GM06990 (cell line): ENCODE data around the gene DOCK9.

ENCODE experiments used
- DNase-seq: peaks from one replicate; pipeline ENCODE4 v3.0.0-alpha.2; 2011; ENCODE audit not compliant: insufficient read length; ENCODE audit errors: extremely low read depth
- H3K27me3 ChIP-seq: replicated peaks from 2 replicates; pipeline ENCODE4 v1.6.0; 2011; ENCODE audit warnings: low read length; ENCODE audit not compliant: control insufficient read depth, insufficient read depth
- H3K36me3 ChIP-seq: 2 replicates; pipeline ENCODE4 v1.5.1; 2011; ENCODE audit warnings: low read length; ENCODE audit not compliant: control insufficient read depth, insufficient read depth
- H3K4me3 ChIP-seq: replicated peaks from 2 replicates; pipeline ENCODE4 v1.5.1; 2011; ENCODE audit warnings: low read depth, mild to moderate bottlenecking, control low read depth, low read length
- CTCF ChIP-seq: IDR thresholded peaks from 2 replicates; pipeline ENCODE4 v1.5.1; 2011; ENCODE audit warnings: low read length, control low read depth, mild to moderate bottlenecking, inconsistent platforms; ENCODE audit not compliant: insufficient read depth, poor library complexity, severe bottlenecking

DOCK9 gene

GRCh38 chr13:98921786-98922185 lies 56.1 kb downstream of the DOCK9 start:
- DNase-seq = no peak
- no peak for TF ChIP-seq CTCF
- Histone ChIP-seq H3K27me3 (no peaks in the 10 kb centered on the region), H3K36me3 (no peaks in the 10 kb centered on the region), H3K4me3 (no peak overlapping the region)

- Histone ChIP-seq H3K4me3 (no peak overlapping the region), H3K27me3 (no peaks in the 10 kb centered on the region), H3K36me3 (no peaks in the 10 kb centered on the region)
- TF ChIP-seq CTCF = no peak
- DNase-seq = no peak
Measured at GRCh38 chr13:98921015-98921580, 56.8 kb downstream of the DOCK9 start.

- no peaks in the 10 kb centered on the region for H3K27me3 ChIP-seq
- TF ChIP-seq CTCF = no peak
- no peaks in the 10 kb centered on the region for H3K36me3 ChIP-seq
- peak; percentile 41 for DNase-seq
- H3K4me3 ChIP-seq = no peak overlapping the region
Measured at GRCh38 chr13:98919566-98919965, 58.3 kb downstream of the DOCK9 start.

GRCh38 chr13:98918771-98919170 lies 59.1 kb downstream of the DOCK9 start:
- H3K4me3 ChIP-seq = no peak overlapping the region
- DNase-seq = no peak
- no peak for TF ChIP-seq CTCF
- no peaks in the 10 kb centered on the region for H3K36me3 ChIP-seq
- no peaks in the 10 kb centered on the region for H3K27me3 ChIP-seq

DNA sequence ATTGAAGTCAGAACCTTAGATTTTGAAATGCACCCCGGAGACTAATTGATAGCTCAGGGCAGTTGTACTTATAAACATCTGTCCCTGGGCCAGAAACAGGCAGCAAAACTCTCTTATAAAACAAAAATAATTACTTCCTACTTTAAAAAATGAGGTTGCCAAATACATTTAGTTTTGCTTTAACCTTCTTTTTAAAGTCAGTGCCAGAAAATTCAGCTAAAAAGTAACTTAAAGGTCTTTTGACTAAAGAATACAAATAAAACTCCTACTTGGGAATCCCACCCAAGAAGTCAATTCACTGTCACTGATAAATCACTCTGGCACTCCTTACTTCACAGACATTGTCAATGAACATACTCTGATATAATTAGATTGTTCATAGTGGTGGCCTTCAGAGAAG lies 60.7 kb downstream of the DOCK9 start:
- no peak for TF ChIP-seq CTCF
- DNase-seq = no peak
- Histone ChIP-seq H3K4me3 (no peak overlapping the region), H3K27me3 (no peaks in the 10 kb centered on the region), H3K36me3 (no peaks in the 10 kb centered on the region)

GRCh38 chr13:98916403-98916802 lies 61.5 kb downstream of the DOCK9 start:
- H3K27me3 ChIP-seq = no peaks in the 10 kb centered on the region
- H3K4me3 ChIP-seq = no peak overlapping the region
- no peaks in the 10 kb centered on the region for H3K36me3 ChIP-seq
- no peak for DNase-seq
- TF ChIP-seq CTCF = no peak
